Measurements from ENCODE around the gene FHOD3. TPM values are rescaled to one million over a fixed set of nuclear protein-coding genes. Genes with fewer than 3 reads are reported as not detected.

Gene FHOD3
- total RNA-seq, 1 experiment from 2014 or later = 0.34 TPM

GRCh38 chr18:36442717-36443116 is 145.2 kb downstream of the FHOD3 start:
- H3K9me3 ChIP-seq (ENCODE audit: low read depth, low read length, poor library complexity, severe bottlenecking) = no peaks in the 10 kb centered on the region
- no peaks in the 10 kb centered on the region for H3K27me3 ChIP-seq (replicated peaks; ENCODE audit: insufficient read depth, low read depth, low read length, poor library complexity)
- H3K27ac ChIP-seq (ENCODE audit: low read depth, low read length, poor library complexity, severe bottlenecking) = no peak overlapping the region
- no peak for DNase-seq (ENCODE audit: low spot score)
- no peaks in the 10 kb centered on the region for H3K4me1 ChIP-seq (ENCODE audit: insufficient read depth, low read length, poor library complexity, severe bottlenecking)
- CTCF ChIA-PET = no interaction called here
- no TSS peak for BruUV-seq (replicated peaks)
- no peaks in the 10 kb centered on the region for H3K36me3 ChIP-seq (ENCODE audit: insufficient read depth, low read length, poor library complexity, severe bottlenecking)
- no peak overlapping the region for H3K4me3 ChIP-seq (ENCODE audit: low read depth, low read length, poor library complexity, severe bottlenecking)
- TF ChIP-seq, protein P1, sequence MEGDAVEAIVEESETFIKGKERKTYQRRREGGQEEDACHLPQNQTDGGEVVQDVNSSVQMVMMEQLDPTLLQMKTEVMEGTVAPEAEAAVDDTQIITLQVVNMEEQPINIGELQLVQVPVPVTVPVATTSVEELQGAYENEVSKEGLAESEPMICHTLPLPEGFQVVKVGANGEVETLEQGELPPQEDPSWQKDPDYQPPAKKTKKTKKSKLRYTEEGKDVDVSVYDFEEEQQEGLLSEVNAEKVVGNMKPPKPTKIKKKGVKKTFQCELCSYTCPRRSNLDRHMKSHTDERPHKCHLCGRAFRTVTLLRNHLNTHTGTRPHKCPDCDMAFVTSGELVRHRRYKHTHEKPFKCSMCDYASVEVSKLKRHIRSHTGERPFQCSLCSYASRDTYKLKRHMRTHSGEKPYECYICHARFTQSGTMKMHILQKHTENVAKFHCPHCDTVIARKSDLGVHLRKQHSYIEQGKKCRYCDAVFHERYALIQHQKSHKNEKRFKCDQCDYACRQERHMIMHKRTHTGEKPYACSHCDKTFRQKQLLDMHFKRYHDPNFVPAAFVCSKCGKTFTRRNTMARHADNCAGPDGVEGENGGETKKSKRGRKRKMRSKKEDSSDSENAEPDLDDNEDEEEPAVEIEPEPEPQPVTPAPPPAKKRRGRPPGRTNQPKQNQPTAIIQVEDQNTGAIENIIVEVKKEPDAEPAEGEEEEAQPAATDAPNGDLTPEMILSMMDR (conservative IDR thresholded peaks at IDR 0.05; ENCODE audit: low read depth, low read length) = no peak
- no peak for TF ChIP-seq EZH2 (IDR thresholded peaks at IDR 0.05; ENCODE audit: borderline replicate concordance, low read depth, low read length, poor library complexity, severe bottlenecking)
- intact Hi-C loops (cut with micrococcal nuclease; ENCODE audit: unreplicated experiment) = no loop called here
- POLR2A ChIA-PET (ENCODE audit: low non-redundant PET) = no interaction called here

GRCh38 chr18:36446059-36446458 is 148.5 kb downstream of the FHOD3 start:
- H3K4me1 ChIP-seq (ENCODE audit: insufficient read depth, low read length, poor library complexity, severe bottlenecking) = no peaks in the 10 kb centered on the region
- ChIA-PET POLR2A (ENCODE audit: low non-redundant PET) (no interaction called here), CTCF (no interaction called here)
- no peaks in the 10 kb centered on the region for H3K9me3 ChIP-seq (ENCODE audit: low read depth, low read length, poor library complexity, severe bottlenecking)
- BruUV-seq (replicated peaks) = no TSS peak
- intact Hi-C loops (cut with micrococcal nuclease; ENCODE audit: unreplicated experiment) = no loop called here
- no peak for TF ChIP-seq EZH2 (IDR thresholded peaks at IDR 0.05; ENCODE audit: borderline replicate concordance, low read depth, low read length, poor library complexity, severe bottlenecking)
- TF ChIP-seq, protein P1 (conservative IDR thresholded peaks at IDR 0.05; ENCODE audit: low read depth, low read length) = no peak
- H3K4me3 ChIP-seq (ENCODE audit: low read depth, low read length, poor library complexity, severe bottlenecking) = no peak overlapping the region
- no peak for DNase-seq (ENCODE audit: low spot score)
- H3K36me3 ChIP-seq (ENCODE audit: insufficient read depth, low read length, poor library complexity, severe bottlenecking) = no peaks in the 10 kb centered on the region
- H3K27ac ChIP-seq (ENCODE audit: low read depth, low read length, poor library complexity, severe bottlenecking) = no peak overlapping the region
- H3K27me3 ChIP-seq (replicated peaks; ENCODE audit: insufficient read depth, low read depth, low read length, poor library complexity) = peaks cover 2% of the 10 kb centered on the region

GRCh38 chr18:36448384-36449290 is 151.1 kb downstream of the FHOD3 start:
- H3K36me3 ChIP-seq (ENCODE audit: insufficient read depth, low read length, poor library complexity, severe bottlenecking) = no peaks in the 10 kb centered on the region
- no peaks in the 10 kb centered on the region for H3K4me1 ChIP-seq (ENCODE audit: insufficient read depth, low read length, poor library complexity, severe bottlenecking)
- ChIA-PET CTCF (no interaction called here), POLR2A (ENCODE audit: low non-redundant PET) (no interaction called here)
- no peaks in the 10 kb centered on the region for H3K9me3 ChIP-seq (ENCODE audit: low read depth, low read length, poor library complexity, severe bottlenecking)
- H3K4me3 ChIP-seq (ENCODE audit: low read depth, low read length, poor library complexity, severe bottlenecking) = no peak overlapping the region
- DNase-seq (ENCODE audit: low spot score) = no peak
- no peak overlapping the region for H3K27ac ChIP-seq (ENCODE audit: low read depth, low read length, poor library complexity, severe bottlenecking)
- intact Hi-C loops (cut with micrococcal nuclease; ENCODE audit: unreplicated experiment) = no loop called here
- peaks cover 11% of the 10 kb centered on the region for H3K27me3 ChIP-seq (replicated peaks; ENCODE audit: insufficient read depth, low read depth, low read length, poor library complexity)
- TF ChIP-seq, protein P1 (conservative IDR thresholded peaks at IDR 0.05; ENCODE audit: low read depth, low read length) = no peak
- TF ChIP-seq EZH2 (IDR thresholded peaks at IDR 0.05; ENCODE audit: borderline replicate concordance, low read depth, low read length, poor library complexity, severe bottlenecking) = no peak
- BruUV-seq (replicated peaks) = no TSS peak

Data from A673 (cell line).